HG02642 (cell line): Measurements from ENCODE around the gene PGAM2.
A peak's percentile ranks its signal among the peaks of the same experiment; 100 is the strongest.

Experiments used
- ATAC-seq: cut with Tn5 transposase; IDR thresholded peaks from one replicate; pipeline ENCODE4 v1.9.1; 2021; ENCODE audit warnings: mild to moderate bottlenecking; ENCODE audit not compliant: unreplicated experiment, poor library complexity

The PGAM2 gene

GRCh38 chr7:44103923-44104859 is 38.8 kb upstream of the PGAM2 start, which contains the start of gene AEBP1:
AEBP1 (plus strand) TSS chr7:44104345; CDS start chr7:44104666, 321 bp downstream.
- ATAC-seq, result no peak

GRCh38 chr7:44103566-44103922 is 38.2 kb upstream of the PGAM2 start:
- ATAC-seq, result no peak

GRCh38 chr7:44102846-44103565 is 37.6 kb upstream of the PGAM2 start:
- no peak for ATAC-seq

GRCh38 chr7:44101966-44102845 is 36.8 kb upstream of the PGAM2 start:
- ATAC-seq, result no peak

- no peak for ATAC-seq
Observed at GRCh38 chr7:44101303-44101965, 36.1 kb upstream of the PGAM2 start.

GRCh38 chr7:44100458-44101302 is 35.3 kb upstream of the PGAM2 start:
- ATAC-seq, result no peak

GRCh38 chr7:44099669-44100068 is 34.3 kb upstream of the PGAM2 start:
- ATAC-seq, result no peak

GRCh38 chr7:44098092-44099068 is 33.0 kb upstream of the PGAM2 start:
- ATAC-seq, result no peak

- ATAC-seq, result peak; percentile 61
Observed at GRCh38 chr7:44097064-44097932, 31.9 kb upstream of the PGAM2 start.

GRCh38 chr7:44096326-44096881 is 31.0 kb upstream of the PGAM2 start:
- ATAC-seq, result no peak

- ATAC-seq, result no peak
Observed at GRCh38 chr7:44095781-44096180, 30.4 kb upstream of the PGAM2 start.

- no peak for ATAC-seq
Observed at GRCh38 chr7:44094883-44095592, 29.7 kb upstream of the PGAM2 start.

- ATAC-seq, result no peak
Observed at GRCh38 chr7:44094365-44094764, 29.0 kb upstream of the PGAM2 start.

- ATAC-seq, result no peak
Observed at GRCh38 chr7:44093102-44093641, 27.8 kb upstream of the PGAM2 start.

GRCh38 chr7:44087911-44088838 is 22.8 kb upstream of the PGAM2 start:
- ATAC-seq, result no peak
